Hepatocyte (in vitro differentiated cells): ENCODE data around the gene PLXNB1. TPM values are rescaled to one million over a fixed set of nuclear protein-coding genes. Genes with fewer than 3 reads are reported as not detected.

Experiments used
- DNase-seq: peaks from one replicate; pipeline ENCODE4 v3.0.0-alpha.2; 2016; ENCODE audit warnings: low spot score
- H2AFZ ChIP-seq: fragments of 200-600 bp; sonication (generic); 2 replicates; pipeline ENCODE4 v1.6.0; 2016; ENCODE audit warnings: antibody characterized with exemption, mild to moderate bottlenecking
- H3K27ac ChIP-seq: fragments of 200-600 bp; sonication (generic); 2 replicates; pipeline ENCODE4 v1.5.1; 2016; ENCODE audit warnings: mild to moderate bottlenecking
- H3K27me3 ChIP-seq: fragments of 200-600 bp; sonication (generic); 2 replicates; pipeline ENCODE4 v1.6.1; 2016
- H3K36me3 ChIP-seq: fragments of 200-600 bp; sonication (generic); replicated peaks from 2 replicates; pipeline ENCODE4 v1.5.1; 2016; ENCODE audit warnings: low read depth; ENCODE audit not compliant: insufficient read depth
- H3K4me1 ChIP-seq: fragments of 200-600 bp; sonication (generic); 2 replicates; pipeline ENCODE4 v1.5.1; 2016; ENCODE audit warnings: mild to moderate bottlenecking, moderate library complexity; ENCODE audit not compliant: insufficient read depth
- H3K4me2 ChIP-seq: fragments of 200-600 bp; sonication (generic); 2 replicates; pipeline ENCODE4 v1.6.0; 2016
- H3K4me3 ChIP-seq: fragments of 200-600 bp; sonication (generic); 2 replicates; pipeline ENCODE4 v1.5.1; 2016; ENCODE audit warnings: mild to moderate bottlenecking
- H3K79me2 ChIP-seq: fragments of 200-600 bp; sonication (generic); 2 replicates; pipeline ENCODE4 v1.6.0; 2017; ENCODE audit warnings: mild to moderate bottlenecking
- H3K9me2 ChIP-seq: fragments of 200-600 bp; sonication (generic); replicated peaks from 2 replicates; pipeline ENCODE4 v1.6.0; 2017; ENCODE audit warnings: mild to moderate bottlenecking; ENCODE audit not compliant: insufficient read depth
- H3K9me3 ChIP-seq: fragments of 200-600 bp; sonication (generic); 2 replicates; pipeline ENCODE4 v1.5.1; 2016; ENCODE audit warnings: low read depth, mild to moderate bottlenecking
- H4K20me1 ChIP-seq: fragments of 200-600 bp; sonication (generic); 2 replicates; pipeline ENCODE4 v1.6.0; 2016; ENCODE audit warnings: mild to moderate bottlenecking; ENCODE audit not compliant: insufficient read depth, poor library complexity, severe bottlenecking
- EZH2 ChIP-seq: fragments of 200-600 bp; sonication (generic); IDR thresholded peaks from 2 replicates; pipeline ENCODE4 v1.6.1; 2016; ENCODE audit warnings: antibody characterized with exemption, mild to moderate bottlenecking, borderline replicate concordance
- EZH2phosphoT487 ChIP-seq: fragments of 200-600 bp; sonication (generic); IDR thresholded peaks from one replicate; pipeline ENCODE4 v1.6.1; 2018; ENCODE audit warnings: antibody characterized with exemption, mild to moderate bottlenecking, low read depth, moderate library complexity; ENCODE audit not compliant: unreplicated experiment, severe bottlenecking
- WGBS: methylation state at CpG from one replicate; pipeline ENCODE4 v1.1.6; 2016; ENCODE audit warnings: low lambda C conversion rate; ENCODE audit errors: missing lambda C conversion rate; 5-methylcytosine and 5-hydroxymethylcytosine counted together
- polyA plus RNA-seq: library from polyadenylated mRNA; unstranded; fragments of >200 nt; fragmentation: Nextera tagmentation; extraction: Ambion mirVana; gene quantifications from 2 replicates; pipeline ENCODE4 v1.2.1, GENCODE V29; 2016
- total RNA-seq: library from RNA; depleted of rRNA; stranded (reverse); fragments of >200 nt; gene quantifications from 2 replicates; pipeline ENCODE4 v1.2.3, GENCODE V29; 2014
- TF ChIP-seq, protein P1 (sequence below): fragments of 200-600 bp; sonication (generic); IDR thresholded peaks from 2 replicates; pipeline ENCODE4 v1.5.1; 2016; ENCODE audit warnings: antibody characterized with exemption, mild to moderate bottlenecking; ENCODE audit not compliant: poor library complexity

The PLXNB1 gene
- total and polyA plus RNA-seq, 2 experiments from 2014 or later, result 71.3 to 74.5 TPM

DNA sequence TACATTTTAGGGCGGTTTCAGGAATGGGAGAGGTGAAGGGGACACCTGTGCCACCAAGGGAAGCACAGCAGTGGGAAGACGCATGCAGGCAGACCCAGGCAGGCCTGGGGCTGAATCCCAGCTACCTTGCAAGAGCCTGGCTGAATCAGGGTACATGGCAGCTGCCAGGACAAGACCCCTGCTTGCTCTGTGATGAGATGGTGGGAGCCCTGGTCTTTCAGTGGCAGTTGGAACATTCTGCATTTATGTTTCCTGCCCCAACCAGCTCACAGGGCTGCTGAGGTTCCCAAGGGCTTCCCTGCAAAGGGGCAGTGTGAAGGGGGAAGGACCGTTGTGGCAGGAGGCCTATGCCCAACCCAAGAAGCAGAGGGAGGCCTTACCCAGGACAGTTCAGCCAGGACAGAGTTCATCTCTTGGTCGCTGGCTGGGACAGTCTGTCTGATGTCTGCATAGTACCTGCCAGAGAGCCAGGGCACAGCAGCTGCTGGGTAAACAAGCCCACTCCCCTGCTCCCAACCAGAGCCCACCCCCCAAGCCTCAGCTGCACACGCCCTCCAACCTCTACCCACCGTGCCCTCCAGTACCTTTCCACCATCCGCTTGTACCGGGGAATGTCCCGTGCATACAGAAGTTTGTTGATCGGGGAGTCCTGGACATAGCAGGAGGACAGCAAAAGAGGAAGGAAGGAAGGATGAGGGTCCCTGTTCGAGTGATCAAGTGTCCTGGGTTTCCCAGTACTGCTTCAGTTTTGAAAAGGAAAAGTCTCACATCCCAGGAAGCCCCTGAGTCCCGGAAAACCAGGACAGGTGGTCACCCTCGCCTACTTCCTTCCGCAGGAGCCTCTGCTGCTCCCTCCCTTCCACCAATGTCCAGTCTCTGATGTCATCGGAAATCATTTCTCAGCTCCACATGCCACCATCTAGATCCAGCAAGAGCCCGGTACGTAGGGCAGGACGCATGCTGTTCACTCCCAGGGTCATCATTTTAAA lies 23.1 kb downstream of the PLXNB1 start:
- Histone ChIP-seq H3K27ac (no peak overlapping the region), H3K36me3 (no peaks in the 10 kb centered on the region)

GRCh38 chr3:48405971-48406370 lies 23.9 kb downstream of the PLXNB1 start:
- no peaks in the 10 kb centered on the region for H3K79me2 ChIP-seq
- TF ChIP-seq EZH2phosphoT487, result no peak
- no peak for TF ChIP-seq EZH2
- TF ChIP-seq, protein P1, sequence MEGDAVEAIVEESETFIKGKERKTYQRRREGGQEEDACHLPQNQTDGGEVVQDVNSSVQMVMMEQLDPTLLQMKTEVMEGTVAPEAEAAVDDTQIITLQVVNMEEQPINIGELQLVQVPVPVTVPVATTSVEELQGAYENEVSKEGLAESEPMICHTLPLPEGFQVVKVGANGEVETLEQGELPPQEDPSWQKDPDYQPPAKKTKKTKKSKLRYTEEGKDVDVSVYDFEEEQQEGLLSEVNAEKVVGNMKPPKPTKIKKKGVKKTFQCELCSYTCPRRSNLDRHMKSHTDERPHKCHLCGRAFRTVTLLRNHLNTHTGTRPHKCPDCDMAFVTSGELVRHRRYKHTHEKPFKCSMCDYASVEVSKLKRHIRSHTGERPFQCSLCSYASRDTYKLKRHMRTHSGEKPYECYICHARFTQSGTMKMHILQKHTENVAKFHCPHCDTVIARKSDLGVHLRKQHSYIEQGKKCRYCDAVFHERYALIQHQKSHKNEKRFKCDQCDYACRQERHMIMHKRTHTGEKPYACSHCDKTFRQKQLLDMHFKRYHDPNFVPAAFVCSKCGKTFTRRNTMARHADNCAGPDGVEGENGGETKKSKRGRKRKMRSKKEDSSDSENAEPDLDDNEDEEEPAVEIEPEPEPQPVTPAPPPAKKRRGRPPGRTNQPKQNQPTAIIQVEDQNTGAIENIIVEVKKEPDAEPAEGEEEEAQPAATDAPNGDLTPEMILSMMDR, result no peak
- DNase-seq, result no peak
- WGBS, result 100% methylated on average over 1 of the region's 1 CpG
- H3K9me3 ChIP-seq, result no peaks in the 10 kb centered on the region
- H3K9me2 ChIP-seq, result no peaks in the 10 kb centered on the region
- no peak overlapping the region for H2AFZ ChIP-seq
- H3K36me3 ChIP-seq, result no peaks in the 10 kb centered on the region
- no peaks in the 10 kb centered on the region for H4K20me1 ChIP-seq
- H3K27ac ChIP-seq, result no peak overlapping the region
- no peaks in the 10 kb centered on the region for H3K4me1 ChIP-seq
- no peak overlapping the region for H3K4me2 ChIP-seq
- H3K4me3 ChIP-seq, result no peak overlapping the region
- no peaks in the 10 kb centered on the region for H3K27me3 ChIP-seq

More for the DNA sequence above, 23.1 kb downstream of the PLXNB1 start:
- no peaks in the 10 kb centered on the region for H3K79me2 ChIP-seq
- H3K4me2 ChIP-seq, result no peak overlapping the region
- no peaks in the 10 kb centered on the region for H3K27me3 ChIP-seq
- H3K4me1 ChIP-seq, result no peaks in the 10 kb centered on the region
- no peaks in the 10 kb centered on the region for H3K9me3 ChIP-seq
- 96% methylated on average over 18 of the region's 18 CpGs for WGBS
- no peak for DNase-seq
- no peak overlapping the region for H2AFZ ChIP-seq
- no peak overlapping the region for H3K4me3 ChIP-seq
- no peaks in the 10 kb centered on the region for H4K20me1 ChIP-seq
- H3K9me2 ChIP-seq, result no peaks in the 10 kb centered on the region
- TF ChIP-seq, protein P1, result no peak
- TF ChIP-seq EZH2phosphoT487 (no peak), EZH2 (no peak)

- Histone ChIP-seq H3K4me1 (no peaks in the 10 kb centered on the region), H3K36me3 (no peaks in the 10 kb centered on the region), H3K9me3 (no peaks in the 10 kb centered on the region), H3K4me2 (no peak overlapping the region), H3K27me3 (no peaks in the 10 kb centered on the region), H3K79me2 (no peaks in the 10 kb centered on the region), H3K27ac (no peak overlapping the region), H3K4me3 (no peak overlapping the region), H2AFZ (no peak overlapping the region), H4K20me1 (no peaks in the 10 kb centered on the region), H3K9me2 (no peaks in the 10 kb centered on the region)
- 96% methylated on average over 13 of the region's 13 CpGs for WGBS
- TF ChIP-seq, protein P1, result no peak
- TF ChIP-seq EZH2phosphoT487 (no peak), EZH2 (no peak)
- no peak for DNase-seq
Measured at GRCh38 chr3:48405343-48405881, 24.5 kb downstream of the PLXNB1 start.
